HepG2 (cell line): ENCODE results near the gene DAZAP1. TPM values are rescaled to one million over a fixed set of nuclear protein-coding genes. Genes with fewer than 3 reads are reported as not detected.

Source experiments
- CBX1 ChIP-seq: IDR thresholded peaks from one replicate; pipeline ENCODE4 v1.6.1; 2016; ENCODE audit warnings: antibody characterized with exemption, low read depth
- DRAP1 ChIP-seq: IDR thresholded peaks from 2 replicates; pipeline ENCODE4 v1.6.1; 2016; ENCODE audit warnings: missing genetic modification reagents, missing compliant biosample characterization
- GTF2F1 ChIP-seq: fragments of 150-350 bp; IDR thresholded peaks from 2 replicates; pipeline ENCODE4 v1.6.1; 2014; ENCODE audit warnings: low read length
- JUND ChIP-seq: sonication (generic); formaldehyde crosslinking; IDR thresholded peaks from 2 replicates; pipeline ENCODE4 v1.8.0; 2022; ENCODE audit warnings: mild to moderate bottlenecking, missing genetic modification reagents
- NFE2L1 ChIP-seq: sonication (generic); formaldehyde crosslinking; IDR thresholded peaks from 2 replicates; pipeline ENCODE4 v1.4.0; 2020; ENCODE audit warnings: missing genetic modification reagents, mild to moderate bottlenecking, borderline replicate concordance
- RBM39 ChIP-seq: fragments of 200-400 bp; formaldehyde crosslinking; IDR thresholded peaks from one replicate; pipeline ENCODE4 v1.6.1; 2018; ENCODE audit warnings: antibody characterized with exemption, mild to moderate bottlenecking, low read depth, low read length; ENCODE audit not compliant: poor library complexity, severe bottlenecking
- SRF ChIP-seq: IDR thresholded peaks from 2 replicates; pipeline ENCODE4 v1.6.1; 2011; ENCODE audit warnings: mild to moderate bottlenecking, low read depth, low read length, moderate library complexity
- SRY ChIP-seq: sonication (generic); formaldehyde crosslinking; IDR thresholded peaks from 2 replicates; pipeline ENCODE4 v1.8.0; 2022; ENCODE audit warnings: mild to moderate bottlenecking, missing genetic modification reagents
- ZBTB43 ChIP-seq: sonication (generic); formaldehyde crosslinking; conservative IDR thresholded peaks from 2 replicates; pipeline ENCODE4 v1.4.0; 2020; ENCODE audit warnings: missing genetic modification reagents
- ZNF546 ChIP-seq: sonication (generic); formaldehyde crosslinking; conservative IDR thresholded peaks from 2 replicates; pipeline ENCODE4 v1.8.1; 2023; ENCODE audit warnings: mild to moderate bottlenecking, missing genetic modification reagents
- ZSCAN25 ChIP-seq: sonication (generic); formaldehyde crosslinking; IDR thresholded peaks from 2 replicates; pipeline ENCODE4 v1.8.0; 2022; ENCODE audit warnings: mild to moderate bottlenecking, missing genetic modification reagents
- polyA plus RNA-seq, 8 experiments: library from polyadenylated mRNA; depleted of rRNA in 3 of 8; stranded (reverse) in 7 of 8; unstranded in 1 of 8; fragments of >200 nt; fragmentation: Illumina TruSeq in 4 of 8; extraction: Trizol in 4 of 8; gene quantifications; 2 replicates each; pipeline versions ENCODE4 v1.2.1 to v1.2.3, GENCODE V29; 2011 to 2016; ENCODE audit warnings: low read depth in 4 of 8, missing spikeins in 1 of 8, mixed read lengths in 1 of 8; ENCODE audit not compliant: insufficient read depth in 1 of 8
- total RNA-seq, 5 experiments: library from RNA; depleted of rRNA; stranded (reverse); fragments of >200 nt; fragmentation: Illumina TruSeq; extraction: Trizol; gene quantifications; 2 replicates each; pipeline ENCODE4 v1.2.3, GENCODE V29; 2016; ENCODE audit warnings: low read depth in 1 of 5

Gene DAZAP1
- total and polyA plus RNA-seq, 2 of the 13 experiments (the other 11 are each of a cell fraction or from before 2014, with no cell fraction given): 63.3 to 79.2 TPM

GRCh38 chr19:1438035-1438932, 30.9 kb downstream of the DAZAP1 start, which contains the start of gene RPS15 (continued):
- TF ChIP-seq NFE2L1 (CRISPR knock-in tag) (peak; percentile 67; the same call in 1 of the 2 replicates), DRAP1 (CRISPR knock-in tag) (peak; percentile 95), ZSCAN25 (CRISPR knock-in tag) (peak; percentile 60; the same call in 1 of the 2 replicates), SRY (peak; percentile 82; the same call in 1 of the 2 replicates), CBX1 (peak; percentile 92), GTF2F1 (no peak), ZNF546 (CRISPR knock-in tag) (peak; percentile 83; the same call in 1 of the 2 replicates), JUND (CRISPR knock-in tag) (peak; percentile 81), SRF (no peak), ZBTB43 (CRISPR knock-in tag) (peak; percentile 87; the same call in 1 of the 2 replicates), RBM39 (peak; percentile 98)
